ENCODE results near the gene ULK4. TPM values are rescaled to one million over a fixed set of nuclear protein-coding genes. Genes with fewer than 3 reads are reported as not detected.

The ULK4 gene
- total and polyA plus RNA-seq, 9 of the 15 experiments (the other 6 are each of a cell fraction or from before 2014, with no cell fraction given): 3.0 to 5.9 (median 3.5) TPM

DNA sequence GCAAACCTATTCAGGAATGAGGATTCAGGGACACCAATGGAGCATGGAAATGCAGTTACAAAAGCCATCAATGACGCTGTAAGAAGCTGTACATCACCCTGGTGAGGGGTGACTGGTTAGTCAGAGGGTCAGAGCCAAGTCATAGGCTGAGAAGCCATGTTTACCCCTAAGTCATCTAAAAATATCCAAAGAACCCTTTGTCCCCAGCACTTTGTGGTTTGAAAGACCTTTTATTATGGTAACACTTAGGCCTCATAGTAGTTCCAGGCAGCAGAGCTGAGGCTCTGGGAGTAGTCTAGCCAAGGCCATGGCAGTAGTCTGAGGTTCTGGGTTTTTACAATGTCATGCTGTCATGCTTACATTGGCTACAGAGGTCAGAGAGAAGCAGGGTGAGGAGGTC, 631.4 kb downstream of the ULK4 start:
- FAIRE-seq (no peak), DNase-seq (ENCODE audit: extremely low read depth in 1 of 4, low spot score in 3 of 4) (no peak), ATAC-seq (no peak)
- no peak overlapping the region for H3K4me2 ChIP-seq (ENCODE audit: insufficient read depth, low read length)
- in situ Hi-C loops (cut with MboI): no loop called here
- BruUV-seq (replicated peaks): no TSS peak
- TF ChIP-seq ZEB2 (IDR thresholded peaks at IDR 0.05) (no peak), POLR2AphosphoS2 (IDR thresholded peaks at IDR 0.05; ENCODE audit: low read length) (no peak), PHF8 (IDR thresholded peaks at IDR 0.05; ENCODE audit: borderline replicate concordance, low read length) (no peak), PPARD (CRISPR knock-in tag; IDR thresholded peaks at IDR 0.05) (no peak)
- intact Hi-C loops (cut with micrococcal nuclease): no loop called here
- no peaks in the 10 kb centered on the region for H4K20me1 ChIP-seq (replicated peaks; ENCODE audit: control insufficient read depth, insufficient read depth, low read length)
- WGBS (ENCODE audit: insufficient coverage, low coverage, missing lambda C conversion rate): 0% methylated on average over 1 of the region's 1 CpG
- H3K4me3 ChIP-seq: no peak overlapping the region
- no peaks in the 10 kb centered on the region for H3K36me3 ChIP-seq (ENCODE audit: control insufficient read depth, insufficient read depth, low read length)
- no peak overlapping the region for H2AFZ ChIP-seq (ENCODE audit: low read depth, low read length)
- no peaks in the 10 kb centered on the region for H3K4me1 ChIP-seq (replicated peaks in 1 of 2; ENCODE audit: control insufficient read depth in 2 of 2, insufficient read depth in 2 of 2, low read length in 2 of 2)
- peaks cover 0 to 2% of the 10 kb centered on the region in 2 experiments; a peak in 4 of 5 replicates for H3K27me3 ChIP-seq (ENCODE audit: control insufficient read depth in 2 of 2, insufficient read depth in 2 of 2, low read length in 2 of 2)
- no peaks in the 10 kb centered on the region for H3K9me1 ChIP-seq (ENCODE audit: control insufficient read depth, insufficient read depth, low read length)
- H3K79me2 ChIP-seq (ENCODE audit: control insufficient read depth, insufficient read depth, low read length): no peaks in the 10 kb centered on the region
- no peak overlapping the region for H3K9ac ChIP-seq (ENCODE audit: insufficient read depth in 1 of 2, low read depth in 2 of 2, low read length in 2 of 2)
- H3K27ac ChIP-seq (ENCODE audit: extremely low read depth, low read depth, low read length): no peak overlapping the region
- POLR2A ChIA-PET: interaction anchor here (0.8 kb wide), 1 partner anchor 18 kb away, joined by 3 read pairs; no protein-coding TSS in a partner anchor
- H3K9me3 ChIP-seq (replicated peaks; ENCODE audit: control insufficient read depth, insufficient read depth, low read depth, low read length): no peaks in the 10 kb centered on the region
- CTCF ChIA-PET (ENCODE audit: low intra/inter-chr PET ratio): no interaction called here

DNA sequence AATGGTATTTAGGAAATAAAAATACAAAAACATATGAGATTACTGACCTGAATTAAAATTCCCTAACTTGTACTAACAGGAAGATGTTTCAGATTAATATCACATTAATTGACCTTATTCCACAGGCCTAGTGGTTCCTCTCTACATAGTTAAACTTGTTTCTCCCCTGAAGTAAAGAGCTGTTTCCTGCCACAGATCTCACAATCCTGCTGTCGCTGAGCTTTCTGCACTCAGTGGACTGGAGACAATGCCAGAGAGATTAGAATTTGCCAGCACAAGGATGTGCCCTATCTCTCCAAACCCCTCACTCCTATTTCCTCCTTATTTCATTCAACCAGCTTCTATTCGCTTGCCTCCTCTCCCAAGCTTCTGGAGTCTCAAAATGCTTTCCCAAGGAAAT, 632.0 kb downstream of the ULK4 start:
- CTCF ChIA-PET (ENCODE audit: low intra/inter-chr PET ratio): no interaction called here
- H3K9me1 ChIP-seq (ENCODE audit: control insufficient read depth, insufficient read depth, low read length): no peaks in the 10 kb centered on the region
- in situ Hi-C loops (cut with MboI): no loop called here
- ATAC-seq (no peak), DNase-seq (ENCODE audit: extremely low read depth in 1 of 4, low spot score in 3 of 4) (no peak), FAIRE-seq (no peak)
- H4K20me1 ChIP-seq (replicated peaks; ENCODE audit: control insufficient read depth, insufficient read depth, low read length): no peaks in the 10 kb centered on the region
- H3K27me3 ChIP-seq (ENCODE audit: control insufficient read depth in 2 of 2, insufficient read depth in 2 of 2, low read length in 2 of 2): peaks cover 0 to 2% of the 10 kb centered on the region in 2 experiments; a peak in 4 of 5 replicates
- intact Hi-C loops (cut with micrococcal nuclease): loop anchor here (10.0 kb wide), 1 partner anchor 745 kb away; no protein-coding TSS in a partner anchor
- no peak overlapping the region for H3K9ac ChIP-seq (ENCODE audit: insufficient read depth in 1 of 2, low read depth in 2 of 2, low read length in 2 of 2)
- no peaks in the 10 kb centered on the region for H3K9me3 ChIP-seq (replicated peaks; ENCODE audit: control insufficient read depth, insufficient read depth, low read depth, low read length)
- no peak overlapping the region for H3K4me2 ChIP-seq (ENCODE audit: insufficient read depth, low read length)
- no peak overlapping the region for H3K27ac ChIP-seq (ENCODE audit: extremely low read depth, low read depth, low read length)
- H3K4me3 ChIP-seq: no peak overlapping the region
- POLR2A ChIA-PET: no interaction called here
- H3K4me1 ChIP-seq (replicated peaks in 1 of 2; ENCODE audit: control insufficient read depth in 2 of 2, insufficient read depth in 2 of 2, low read length in 2 of 2): no peaks in the 10 kb centered on the region
- no TSS peak for BruUV-seq (replicated peaks)
- H3K79me2 ChIP-seq (ENCODE audit: control insufficient read depth, insufficient read depth, low read length): no peaks in the 10 kb centered on the region
- 2% methylated on average over 2 of the region's 2 CpGs for WGBS (ENCODE audit: insufficient coverage, low coverage, missing lambda C conversion rate)
- no peak overlapping the region for H2AFZ ChIP-seq (ENCODE audit: low read depth, low read length)
- no peaks in the 10 kb centered on the region for H3K36me3 ChIP-seq (ENCODE audit: control insufficient read depth, insufficient read depth, low read length)
- TF ChIP-seq SAFB (IDR thresholded peaks at IDR 0.05; ENCODE audit: borderline replicate concordance, low read depth, low read length) (no peak), C11orf30 (IDR thresholded peaks at IDR 0.05; ENCODE audit: low read depth) (no peak), ZNF3 (CRISPR knock-in tag; IDR thresholded peaks at IDR 0.05) (no peak), PCBP2 (IDR thresholded peaks at IDR 0.05; ENCODE audit: low read depth, low read length, poor library complexity, severe bottlenecking) (no peak), DPF2 (IDR thresholded peaks at IDR 0.05) (no peak), RBM15 (IDR thresholded peaks at IDR 0.05; ENCODE audit: insufficient read depth, low read length) (no peak), L3MBTL2 (IDR thresholded peaks at IDR 0.05) (no peak), NUFIP1 (IDR thresholded peaks at IDR 0.05; ENCODE audit: partially characterized antibody) (no peak)
- TF ChIP-seq, protein P1, sequence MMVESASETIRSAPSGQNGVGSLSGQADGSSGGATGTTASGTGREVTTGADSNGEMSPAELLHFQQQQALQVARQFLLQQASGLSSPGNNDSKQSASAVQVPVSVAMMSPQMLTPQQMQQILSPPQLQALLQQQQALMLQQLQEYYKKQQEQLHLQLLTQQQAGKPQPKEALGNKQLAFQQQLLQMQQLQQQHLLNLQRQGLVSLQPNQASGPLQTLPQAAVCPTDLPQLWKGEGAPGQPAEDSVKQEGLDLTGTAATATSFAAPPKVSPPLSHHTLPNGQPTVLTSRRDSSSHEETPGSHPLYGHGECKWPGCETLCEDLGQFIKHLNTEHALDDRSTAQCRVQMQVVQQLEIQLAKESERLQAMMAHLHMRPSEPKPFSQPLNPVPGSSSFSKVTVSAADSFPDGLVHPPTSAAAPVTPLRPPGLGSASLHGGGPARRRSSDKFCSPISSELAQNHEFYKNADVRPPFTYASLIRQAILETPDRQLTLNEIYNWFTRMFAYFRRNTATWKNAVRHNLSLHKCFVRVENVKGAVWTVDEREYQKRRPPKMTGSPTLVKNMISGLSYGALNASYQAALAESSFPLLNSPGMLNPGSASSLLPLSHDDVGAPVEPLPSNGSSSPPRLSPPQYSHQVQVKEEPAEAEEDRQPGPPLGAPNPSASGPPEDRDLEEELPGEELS (CRISPR knock-in tag; IDR thresholded peaks at IDR 0.05; ENCODE audit: borderline replicate concordance): no peak
- TF ChIP-seq, protein P2, sequence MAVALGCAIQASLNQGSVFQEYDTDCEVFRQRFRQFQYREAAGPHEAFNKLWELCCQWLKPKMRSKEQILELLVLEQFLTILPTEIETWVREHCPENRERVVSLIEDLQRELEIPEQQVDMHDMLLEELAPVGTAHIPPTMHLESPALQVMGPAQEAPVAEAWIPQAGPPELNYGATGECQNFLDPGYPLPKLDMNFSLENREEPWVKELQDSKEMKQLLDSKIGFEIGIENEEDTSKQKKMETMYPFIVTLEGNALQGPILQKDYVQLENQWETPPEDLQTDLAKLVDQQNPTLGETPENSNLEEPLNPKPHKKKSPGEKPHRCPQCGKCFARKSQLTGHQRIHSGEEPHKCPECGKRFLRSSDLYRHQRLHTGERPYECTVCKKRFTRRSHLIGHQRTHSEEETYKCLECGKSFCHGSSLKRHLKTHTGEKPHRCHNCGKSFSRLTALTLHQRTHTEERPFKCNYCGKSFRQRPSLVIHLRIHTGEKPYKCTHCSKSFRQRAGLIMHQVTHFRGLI (CRISPR knock-in tag; IDR thresholded peaks at IDR 0.05): no peak

Measured in K562 (cell line).